ENCODE results near the gene LRRC25.
"Not testable (repeated sequence)": the region's sequence is repeated elsewhere in the genome, so short reads cannot be mapped to it uniquely, and the experiment has no call there.

LRRC25 gene

DNA sequence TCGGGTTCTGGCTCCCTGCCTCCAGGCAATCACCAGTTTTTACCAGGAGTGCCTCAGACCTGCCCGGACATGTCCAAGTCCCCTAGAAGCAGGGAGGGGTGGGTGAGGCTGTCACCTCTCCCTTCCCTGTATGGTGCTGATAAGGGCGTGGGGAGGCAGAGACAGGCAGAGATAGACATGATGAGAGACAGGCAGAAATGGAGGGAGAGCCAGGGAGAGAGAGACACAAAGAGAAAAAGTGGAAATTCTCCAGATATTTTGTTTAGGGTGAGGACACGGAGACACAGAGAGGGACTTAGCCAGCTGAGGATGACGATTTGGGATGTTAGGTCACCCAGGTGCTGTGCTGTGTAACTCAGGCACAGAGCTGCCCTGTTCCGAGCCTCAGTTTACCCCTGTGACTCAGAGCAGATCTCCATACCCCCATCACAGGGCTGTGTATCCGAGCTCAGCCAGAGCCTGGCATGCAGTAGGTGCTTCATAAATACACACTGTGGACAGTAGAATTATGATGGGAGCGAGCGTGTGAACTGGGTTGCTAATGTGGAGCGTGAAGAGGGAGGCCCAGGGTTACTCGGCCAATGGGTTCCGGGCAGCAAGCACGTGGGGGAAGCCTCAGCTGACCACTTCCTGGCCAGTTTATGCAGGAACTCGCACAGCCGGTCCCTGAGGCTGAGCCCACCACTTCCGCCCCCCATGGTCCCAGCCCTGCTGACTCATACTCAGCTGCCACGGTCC is 23.4 kb downstream of the LRRC25 start:
- DNase-seq = peak; percentile 75

DNA sequence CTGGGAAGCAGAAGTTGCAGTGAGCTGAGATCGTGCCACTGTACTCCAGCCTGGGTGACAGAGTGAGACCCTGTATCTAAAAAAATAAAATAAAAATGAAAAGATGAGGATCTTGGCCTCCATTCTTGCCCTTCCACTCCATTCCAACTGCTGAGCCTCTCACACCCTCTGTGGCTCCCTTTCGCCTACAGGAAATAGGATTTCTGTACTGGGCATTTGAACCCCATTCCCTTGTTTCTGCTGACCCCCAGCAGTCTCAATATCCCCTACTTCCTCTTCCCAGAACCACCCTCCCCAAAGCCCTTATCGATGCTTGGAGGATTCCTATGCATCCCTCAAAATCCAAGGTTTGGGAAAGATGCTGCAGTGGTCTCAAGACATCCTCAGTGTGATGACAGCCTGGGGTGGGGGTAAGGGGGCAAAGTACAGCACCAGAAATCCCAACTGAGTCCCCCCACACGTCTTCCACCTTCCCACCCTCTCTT is 24.0 kb downstream of the LRRC25 start:
- DNase-seq = no peak

DNA sequence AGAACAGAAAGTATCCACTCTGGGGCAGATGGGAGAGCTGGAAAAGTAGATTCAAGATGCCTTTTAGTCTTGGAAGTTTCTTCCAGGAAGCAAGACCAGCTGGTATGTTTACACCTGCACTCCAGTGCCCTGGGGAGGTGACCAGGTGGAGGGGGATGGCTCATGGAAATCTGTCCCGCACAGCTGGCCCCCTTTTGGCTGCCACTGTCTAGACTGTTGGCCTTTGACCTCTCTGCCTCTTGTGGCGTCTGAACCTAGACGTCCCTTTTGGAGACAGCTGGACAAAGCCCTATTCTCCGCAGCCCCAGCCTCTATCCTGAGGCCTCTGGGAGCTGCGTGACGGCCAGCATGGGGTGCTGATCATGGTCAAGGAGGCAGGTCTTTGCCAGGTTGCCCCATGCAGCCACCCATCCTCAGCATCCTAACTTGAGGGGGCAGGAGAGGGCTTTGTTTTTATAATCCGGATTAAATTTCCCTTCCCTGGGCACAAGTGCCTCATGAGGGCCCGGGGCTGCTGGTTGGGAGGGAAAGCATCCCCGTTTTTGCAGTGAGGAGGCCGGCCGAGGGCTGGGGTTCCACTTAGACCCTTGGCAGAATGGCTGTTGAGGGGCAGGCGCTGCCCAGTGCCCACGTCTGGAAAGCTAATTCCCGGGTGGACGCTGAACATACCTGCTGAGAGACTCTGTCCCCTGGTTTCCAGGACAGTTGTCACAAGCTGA is 28.8 kb downstream of the LRRC25 start:
- DNase-seq = no peak

DNA sequence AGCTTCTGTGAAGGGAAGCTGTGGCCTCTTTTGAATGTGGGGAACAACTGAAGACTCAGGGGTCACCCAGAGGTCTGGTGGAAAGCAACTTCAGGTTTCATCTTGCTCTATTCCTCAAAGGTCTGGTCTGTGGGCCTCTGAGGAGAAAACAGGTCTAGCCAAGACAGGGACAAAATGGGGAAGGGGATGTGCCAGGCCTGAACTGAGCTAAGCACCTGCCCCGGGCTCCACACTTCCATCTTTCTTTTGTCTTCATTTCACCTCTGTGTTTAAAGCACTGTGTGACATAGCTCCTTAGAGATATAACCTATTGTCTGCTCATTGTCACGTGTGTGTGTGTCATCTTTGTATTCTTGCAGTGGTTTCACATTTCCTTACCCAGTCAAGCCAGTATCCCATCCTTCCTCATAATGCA is 31.4 kb downstream of the LRRC25 start:
- DNase-seq = no peak

DNA sequence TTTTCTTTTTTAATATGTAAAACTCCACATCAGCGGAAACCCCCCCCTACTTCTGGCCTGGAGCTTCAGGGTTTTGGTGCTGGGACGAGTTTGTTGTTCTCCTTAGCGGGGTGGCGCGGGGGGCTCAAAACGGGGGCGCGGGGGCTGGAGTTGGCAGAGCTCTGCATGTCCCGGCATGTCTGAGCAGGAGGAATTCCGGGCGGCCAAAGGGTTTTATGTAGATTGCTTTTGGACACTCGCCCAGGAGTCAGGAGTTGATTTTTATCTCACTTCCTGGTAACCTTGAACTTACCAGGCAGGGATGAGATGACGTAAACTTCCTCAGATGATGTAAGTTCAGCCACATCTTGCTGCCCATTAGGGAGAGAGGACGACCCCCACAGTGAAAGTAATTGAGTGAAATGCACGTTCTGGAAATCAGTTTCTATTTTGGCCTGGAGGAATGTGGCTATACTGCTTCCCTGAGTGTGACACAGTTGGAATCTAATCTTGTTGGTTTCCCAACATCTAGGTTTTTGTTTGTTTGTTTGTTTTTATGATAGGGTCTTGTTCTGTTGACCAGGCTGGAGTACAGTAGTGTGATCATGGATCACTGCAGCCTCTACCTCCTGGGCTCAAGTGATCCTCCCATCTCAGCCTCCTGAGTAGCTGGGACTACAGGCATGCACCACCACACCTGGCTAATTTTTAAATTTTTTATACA is 32.4 kb downstream of the LRRC25 start:
- no peak for DNase-seq

DNA sequence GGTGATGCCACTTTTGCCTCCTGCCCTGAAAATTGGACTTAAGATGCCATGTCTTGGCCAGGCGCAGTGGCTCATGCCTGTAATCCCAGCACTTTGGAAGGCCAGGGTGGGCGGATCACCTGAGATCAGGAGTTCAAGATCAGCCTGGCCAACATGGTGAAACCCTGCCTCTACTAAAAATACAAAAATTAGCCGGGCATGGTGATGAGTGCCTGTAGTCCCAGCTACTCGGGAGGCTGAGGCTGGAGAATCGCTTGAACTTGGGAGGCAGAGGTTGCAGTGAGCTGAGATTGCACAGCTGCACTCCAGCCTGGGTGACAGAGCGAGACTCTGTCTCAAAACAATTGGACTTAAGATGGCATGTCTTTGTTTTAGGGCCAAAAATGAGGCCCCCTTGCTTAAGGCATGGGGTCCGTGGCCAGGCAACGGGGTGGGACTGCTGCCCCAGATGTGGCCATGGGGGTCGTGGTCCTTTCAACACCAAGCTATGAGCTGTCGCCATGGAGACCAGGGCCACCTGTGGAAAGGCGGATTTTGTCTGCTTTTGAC is 33.1 kb downstream of the LRRC25 start:
- not testable (repeated sequence) for DNase-seq

DNA sequence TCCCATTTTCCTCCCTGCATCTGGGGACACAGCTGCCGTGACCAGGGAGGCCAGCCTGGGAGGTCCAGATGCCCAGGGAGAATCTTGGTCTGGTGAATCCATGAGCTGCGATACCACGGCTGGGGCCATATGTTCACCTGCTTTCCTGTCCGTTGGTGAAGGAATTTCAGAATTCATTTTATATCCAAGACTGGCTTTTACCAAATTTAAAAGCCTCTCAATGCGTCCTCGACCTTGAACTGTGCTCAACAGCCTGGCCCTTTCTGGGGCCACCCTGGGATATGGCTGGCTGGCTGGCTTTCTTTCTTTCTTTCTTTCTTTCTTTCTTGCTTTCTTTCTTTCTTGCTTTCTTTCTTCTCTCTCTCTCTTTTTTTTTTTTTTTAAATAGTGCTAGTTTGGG is 33.6 kb downstream of the LRRC25 start:
- no peak for DNase-seq

DNA sequence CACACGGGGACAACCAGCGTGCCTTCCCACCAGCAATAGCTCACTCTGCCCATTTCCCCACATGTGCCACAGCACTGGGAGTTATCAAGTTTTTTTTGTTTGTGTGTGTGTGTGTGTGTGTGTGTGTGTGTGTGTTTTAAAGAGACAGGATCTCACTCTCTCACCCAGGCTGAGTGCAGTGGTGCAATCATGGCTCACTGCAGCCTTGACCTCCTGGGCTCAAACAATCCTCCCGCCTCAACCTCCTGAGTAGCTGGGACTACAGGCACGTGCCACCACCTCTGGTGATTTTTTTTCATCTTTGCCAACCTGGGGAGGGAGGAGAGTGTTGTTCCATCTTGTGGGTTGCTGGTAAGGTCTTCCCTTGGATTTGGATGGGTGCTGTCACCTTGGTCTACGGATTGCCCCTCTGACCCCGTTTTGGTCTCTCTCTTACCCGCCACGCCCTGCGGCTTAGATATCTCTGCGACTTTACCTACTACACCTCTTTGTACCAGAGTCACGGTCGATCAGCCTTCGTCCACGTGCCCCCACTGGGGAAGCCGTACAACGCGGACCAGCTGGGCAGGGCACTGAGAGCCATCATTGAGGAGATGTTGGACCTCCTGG is 34.4 kb downstream of the LRRC25 start:
- no peak for DNase-seq

DNA sequence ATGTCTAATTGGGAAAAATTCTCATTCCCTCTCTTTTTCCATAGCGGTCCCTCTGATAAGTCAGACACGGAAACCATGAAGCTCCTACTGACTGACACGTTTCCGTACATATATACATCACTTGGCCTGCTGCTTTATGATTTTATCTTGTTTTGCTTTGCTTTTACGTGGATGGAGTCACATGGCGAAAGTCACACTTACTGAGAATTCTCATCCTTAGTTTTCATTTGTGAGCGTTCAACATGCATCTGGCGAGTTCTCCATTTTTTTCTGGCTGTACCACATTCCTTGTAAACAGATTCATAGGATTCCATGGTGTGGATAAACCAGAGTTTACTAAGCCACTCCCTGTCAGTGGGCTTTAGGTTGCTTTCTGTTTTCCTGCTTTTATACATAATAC is 35.8 kb downstream of the LRRC25 start:
- DNase-seq = no peak

DNA sequence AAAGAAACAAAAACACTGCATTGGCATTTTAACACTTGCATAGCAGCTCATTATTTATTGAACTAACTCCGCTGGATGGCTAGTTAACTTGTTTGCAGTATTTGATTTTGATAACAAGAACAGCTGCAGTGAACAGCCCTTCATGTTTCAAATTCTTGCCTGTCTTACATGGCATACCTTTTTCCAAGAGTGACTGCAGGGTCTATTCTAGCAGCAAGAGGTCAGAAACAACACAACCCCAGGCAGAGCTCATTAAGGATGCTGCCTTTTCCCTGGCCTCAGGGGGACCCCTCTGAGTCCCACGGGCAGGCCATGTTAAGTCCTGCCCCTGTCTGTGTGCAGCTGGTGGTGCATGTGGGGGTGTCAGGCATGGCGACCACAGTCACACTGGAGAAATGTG is 40.4 kb downstream of the LRRC25 start:
- no peak for DNase-seq

DNA sequence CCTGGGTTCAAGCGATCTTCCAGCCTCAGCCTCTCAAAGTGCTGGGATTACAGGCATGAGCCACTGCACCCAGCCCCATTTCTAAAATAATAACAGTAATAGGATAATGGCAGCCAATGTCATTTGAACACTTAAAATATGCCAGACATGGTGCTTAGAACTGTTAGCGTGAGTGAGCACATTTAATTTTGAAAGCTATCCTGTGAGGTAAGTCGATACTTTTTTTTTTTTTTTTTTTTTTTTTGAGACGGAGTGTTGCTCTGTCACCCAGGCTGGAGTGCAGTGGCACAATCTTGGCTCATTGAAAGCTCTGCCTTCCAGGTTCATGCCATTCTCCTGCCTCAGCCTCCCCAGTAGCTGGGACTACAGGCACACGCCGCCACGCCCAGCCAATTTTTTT is 42.7 kb downstream of the LRRC25 start:
- DNase-seq = not testable (repeated sequence)

DNA sequence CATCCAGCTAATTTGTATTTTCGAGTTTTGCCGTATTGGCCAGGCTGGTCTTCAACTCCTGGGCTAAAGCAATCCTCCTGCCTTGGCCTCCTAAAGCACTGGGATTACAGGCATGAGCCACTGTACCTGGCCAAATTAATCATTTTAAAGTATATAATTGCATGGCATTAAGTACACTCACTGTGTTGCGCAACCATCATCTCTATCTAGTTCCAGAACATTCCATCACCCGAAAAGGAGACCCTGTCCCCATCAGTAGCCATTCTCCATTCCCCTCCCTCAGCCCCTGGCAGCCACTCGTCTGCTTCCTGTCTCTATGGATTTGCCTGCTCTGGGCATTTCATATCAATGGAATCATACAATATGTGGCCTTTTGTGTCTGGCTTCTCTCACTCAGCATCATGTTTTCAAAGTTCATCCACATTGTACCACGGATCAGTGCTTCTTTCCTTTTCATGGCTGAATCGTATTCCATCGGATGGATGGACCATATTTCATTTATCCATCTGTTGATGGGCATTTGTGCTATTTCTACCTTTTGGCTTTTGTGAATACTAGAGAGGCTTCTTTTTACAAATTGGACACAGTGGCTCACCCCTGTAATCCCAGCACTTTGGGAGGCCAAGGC is 43.9 kb downstream of the LRRC25 start:
- DNase-seq = no peak

DNA sequence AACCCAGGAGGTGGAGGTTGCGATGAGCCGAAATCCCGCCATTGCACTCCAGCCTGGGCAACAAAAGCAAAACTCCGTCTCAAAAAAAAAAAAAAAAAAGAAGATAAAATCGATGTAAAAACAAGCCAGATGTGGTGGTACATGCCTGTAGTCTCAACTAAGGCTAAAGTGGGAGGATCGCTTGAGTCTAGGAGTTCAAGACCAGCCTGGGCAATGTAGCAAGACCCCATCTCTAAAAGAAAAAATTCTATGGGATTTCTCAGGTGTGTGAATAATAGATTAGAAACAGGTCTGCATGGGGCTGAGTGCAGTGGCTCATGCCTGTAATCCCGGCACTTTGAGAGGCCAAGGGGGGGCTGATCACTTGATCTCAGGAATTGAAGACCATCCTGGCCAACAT is 45.9 kb downstream of the LRRC25 start:
- no peak for DNase-seq

DNA sequence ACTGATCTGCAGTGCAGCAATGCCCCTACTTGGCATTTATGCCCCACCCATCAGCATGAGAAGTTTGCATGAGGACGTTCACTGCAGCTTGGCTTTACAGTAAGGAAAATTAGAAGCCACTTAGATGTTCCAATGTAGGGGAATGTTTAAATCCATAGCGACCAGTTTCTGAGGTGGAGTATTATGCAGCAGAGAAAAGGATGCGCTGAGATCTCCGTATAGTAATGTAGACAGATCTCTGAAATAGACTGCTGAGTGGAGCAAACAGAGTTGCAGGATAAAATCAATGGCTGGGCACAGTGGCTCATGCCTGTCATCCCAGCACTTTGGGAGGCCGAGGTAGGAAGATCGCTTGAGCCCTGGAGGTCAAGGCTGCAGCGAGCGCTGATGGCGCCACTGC is 46.9 kb downstream of the LRRC25 start:
- no peak for DNase-seq

DNA sequence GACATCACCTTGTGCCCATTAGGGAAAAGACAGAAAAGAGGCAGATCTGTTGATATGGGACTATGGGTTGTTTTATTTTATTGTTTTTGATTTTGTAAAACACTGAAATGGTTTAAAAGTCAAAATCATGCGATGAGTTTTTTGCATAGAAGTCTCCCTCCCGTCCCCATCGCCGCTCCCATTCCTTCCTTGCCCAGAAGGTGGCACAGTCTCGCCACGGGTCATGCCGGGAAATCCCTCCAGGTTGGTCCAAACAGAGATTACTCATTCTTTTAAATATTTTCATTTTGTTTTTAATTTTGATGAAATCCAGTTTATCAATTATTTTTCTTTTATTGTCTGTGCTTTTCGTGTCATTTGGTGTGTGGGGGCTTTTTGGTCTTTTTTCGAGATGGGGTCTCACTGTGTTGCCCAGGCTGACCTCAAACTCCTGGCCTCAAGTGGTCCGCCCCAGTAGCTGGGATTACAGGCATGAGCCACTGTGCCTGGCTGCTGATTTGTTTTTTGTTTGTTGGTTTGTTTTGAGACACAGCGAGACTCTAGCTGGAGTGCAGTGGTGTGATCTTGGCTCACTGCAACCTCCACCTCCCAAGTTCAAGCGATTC is 47.8 kb downstream of the LRRC25 start:
- DNase-seq = peak; percentile 61

DNA sequence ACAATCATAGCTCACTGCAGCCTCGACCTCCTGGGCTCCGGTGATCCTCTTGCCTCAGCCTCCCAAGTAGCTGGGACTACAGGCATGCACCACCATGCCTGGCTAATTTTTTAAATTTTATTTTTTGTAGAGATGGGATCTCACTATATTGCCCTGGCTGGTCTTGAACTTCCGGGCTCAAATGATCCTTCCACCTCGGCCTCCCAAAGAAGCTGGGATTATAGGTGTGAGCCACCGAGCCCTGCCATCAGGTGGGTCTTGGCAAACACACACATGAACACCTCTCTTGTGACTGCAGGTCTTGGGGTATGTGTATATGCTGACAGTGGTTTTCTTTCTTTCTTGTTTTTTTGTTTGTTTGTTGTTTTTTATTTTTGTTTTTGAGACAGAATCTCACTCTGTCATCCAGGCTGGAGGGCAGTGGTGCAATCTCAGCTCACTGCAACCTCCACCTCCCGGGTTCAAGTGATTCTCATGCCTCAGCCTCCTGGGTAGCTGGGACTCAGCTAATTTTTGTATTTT is 48.5 kb downstream of the LRRC25 start:
- DNase-seq = not testable (repeated sequence)

DNA sequence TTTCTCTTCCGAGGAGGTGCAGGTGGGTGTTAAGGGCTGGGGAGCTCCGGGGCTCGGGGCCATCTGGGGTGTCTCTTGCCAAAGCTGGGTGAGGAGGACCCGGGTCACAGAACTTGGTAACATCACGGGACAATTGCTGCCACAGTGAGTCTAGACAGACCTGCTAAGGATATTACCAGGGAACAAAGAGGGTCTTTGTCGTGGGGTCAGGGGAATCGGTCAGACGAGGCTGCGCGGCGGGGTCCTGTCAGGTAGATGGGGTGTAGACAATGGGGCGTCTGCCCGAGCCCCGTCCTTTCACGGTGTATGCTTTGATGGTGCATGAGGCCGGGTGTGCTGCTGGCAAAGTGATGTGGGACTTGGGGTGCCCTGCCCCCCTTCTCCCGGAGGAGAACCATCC is 49.3 kb downstream of the LRRC25 start:
- DNase-seq = no peak

DNA sequence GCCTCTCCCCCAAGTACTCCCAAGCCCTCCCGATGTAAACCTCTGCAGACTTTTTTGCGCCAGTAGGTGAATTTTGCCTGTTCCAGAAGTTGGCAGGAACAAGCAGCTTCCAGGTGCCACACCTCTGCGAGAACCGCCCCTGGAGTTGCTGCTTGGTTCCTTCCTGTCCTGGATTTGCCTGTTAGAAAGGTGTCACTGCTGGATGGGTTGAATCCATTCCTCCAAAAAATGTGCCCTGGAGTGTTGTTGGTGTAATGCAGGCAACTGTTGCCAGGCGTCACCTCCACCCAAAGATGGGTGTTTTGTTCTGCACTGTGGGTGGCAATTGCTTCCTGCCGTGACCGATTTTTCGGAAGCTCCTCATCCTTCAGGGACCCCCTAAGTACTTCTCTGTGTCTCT is 51.3 kb downstream of the LRRC25 start:
- DNase-seq = no peak

DNA sequence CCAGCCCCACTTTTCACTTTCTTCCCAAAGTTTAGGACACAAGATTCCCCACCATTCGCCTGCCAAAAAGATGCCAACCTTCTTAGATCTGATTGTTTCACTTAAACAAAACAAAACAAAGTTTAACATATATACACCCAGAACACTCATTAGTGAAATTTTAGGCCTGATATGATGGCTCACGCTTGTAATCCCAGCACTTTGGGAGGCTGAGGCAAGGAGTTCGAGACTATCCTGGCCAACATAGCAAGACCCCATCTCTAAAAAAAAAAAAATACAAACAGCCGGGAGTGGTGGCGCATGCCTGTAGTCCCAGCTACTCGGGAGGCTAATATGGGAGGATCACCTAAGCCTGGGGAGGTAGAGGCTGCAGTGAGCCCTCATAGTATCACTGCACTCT is 52.1 kb downstream of the LRRC25 start:
- DNase-seq = no peak

DNA sequence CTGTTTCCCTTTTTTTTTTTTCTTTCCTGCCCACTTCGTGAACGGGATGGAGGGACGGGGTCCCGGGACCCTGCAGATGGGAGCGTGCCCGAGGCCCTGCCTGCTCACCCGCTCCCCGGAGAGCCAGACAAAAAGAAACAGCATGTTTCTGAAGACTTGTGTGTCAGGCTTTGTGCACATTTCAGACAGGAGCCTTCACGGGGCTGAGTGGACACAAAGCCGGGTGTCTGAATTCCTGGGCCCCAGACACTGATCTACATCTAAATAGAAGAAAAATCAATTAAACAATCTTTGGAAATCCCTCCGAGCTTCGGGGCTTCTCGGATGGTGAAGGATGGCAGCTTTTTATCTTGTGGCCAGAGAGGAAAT is 52.9 kb downstream of the LRRC25 start:
- DNase-seq = no peak

DNA sequence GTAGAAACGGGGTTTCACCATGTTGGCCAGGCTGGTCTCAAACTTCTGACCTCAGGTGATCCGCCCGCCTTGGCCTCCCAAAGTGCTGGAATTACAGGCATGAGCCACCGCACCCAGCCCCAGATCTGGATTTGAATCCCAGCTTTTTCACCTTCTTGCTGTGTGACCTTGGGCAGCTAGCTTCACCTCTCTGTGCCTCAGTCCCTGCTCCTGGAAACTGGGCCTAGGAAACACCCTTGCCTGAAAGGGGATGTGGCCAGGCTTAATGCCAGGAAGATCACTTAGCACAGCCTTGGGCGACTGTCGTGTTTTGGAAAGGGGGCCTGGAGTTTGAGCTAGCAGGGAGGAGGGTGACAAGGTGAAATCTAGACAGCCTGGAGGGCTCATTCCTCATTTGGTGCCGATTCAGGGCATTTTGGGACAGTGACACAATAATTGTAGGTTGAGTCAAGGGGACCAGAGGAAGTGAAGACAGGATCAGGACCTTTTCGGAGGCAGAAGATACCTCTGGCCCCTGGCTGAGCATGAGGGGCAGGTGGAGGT is 55.3 kb downstream of the LRRC25 start:
- DNase-seq = no peak
